ENCODE results near the gene MOV10L1. TPM values are rescaled to one million over a fixed set of nuclear protein-coding genes. Genes with fewer than 3 reads are reported as not detected.

MOV10L1 gene
- total and polyA plus RNA-seq, 9 of the 15 experiments (the other 6 are each of a cell fraction or from before 2014, with no cell fraction given): 0.06 to 0.43 (median 0.15) TPM

DNA sequence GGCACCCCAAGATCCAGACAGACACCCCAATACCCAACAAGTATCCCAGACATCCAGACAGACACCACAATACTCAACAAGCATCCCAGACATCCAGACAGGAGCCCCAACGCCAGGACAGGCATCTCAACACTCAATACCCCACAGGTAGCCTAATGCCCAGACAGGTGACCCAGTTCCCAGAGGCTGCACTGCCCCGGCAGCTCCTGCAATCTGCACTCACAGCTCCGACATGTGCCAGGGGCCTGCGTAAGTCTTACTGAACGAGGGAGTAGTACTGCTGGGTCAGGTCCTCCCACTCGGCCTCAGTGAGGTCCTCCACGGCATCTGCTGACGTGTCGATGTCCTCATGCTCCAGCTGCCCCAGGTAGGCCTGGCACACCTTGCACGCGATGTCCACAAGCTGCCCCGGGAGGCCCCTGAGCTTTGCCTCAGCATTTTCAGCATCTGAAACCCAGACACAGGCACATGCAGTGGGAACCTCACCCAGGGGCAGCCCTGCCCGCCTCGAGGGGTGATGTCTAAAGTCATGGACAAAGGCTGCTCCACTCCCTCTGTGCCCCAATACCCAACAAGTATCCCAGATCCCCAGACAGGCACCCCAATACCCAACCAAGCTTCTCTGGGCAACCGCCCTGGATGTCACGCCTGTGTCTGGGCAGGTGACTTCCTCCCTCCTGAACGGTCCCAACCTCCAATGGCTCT, 48.3 kb upstream of the MOV10L1 start (continued):
- TF ChIP-seq, protein P1, sequence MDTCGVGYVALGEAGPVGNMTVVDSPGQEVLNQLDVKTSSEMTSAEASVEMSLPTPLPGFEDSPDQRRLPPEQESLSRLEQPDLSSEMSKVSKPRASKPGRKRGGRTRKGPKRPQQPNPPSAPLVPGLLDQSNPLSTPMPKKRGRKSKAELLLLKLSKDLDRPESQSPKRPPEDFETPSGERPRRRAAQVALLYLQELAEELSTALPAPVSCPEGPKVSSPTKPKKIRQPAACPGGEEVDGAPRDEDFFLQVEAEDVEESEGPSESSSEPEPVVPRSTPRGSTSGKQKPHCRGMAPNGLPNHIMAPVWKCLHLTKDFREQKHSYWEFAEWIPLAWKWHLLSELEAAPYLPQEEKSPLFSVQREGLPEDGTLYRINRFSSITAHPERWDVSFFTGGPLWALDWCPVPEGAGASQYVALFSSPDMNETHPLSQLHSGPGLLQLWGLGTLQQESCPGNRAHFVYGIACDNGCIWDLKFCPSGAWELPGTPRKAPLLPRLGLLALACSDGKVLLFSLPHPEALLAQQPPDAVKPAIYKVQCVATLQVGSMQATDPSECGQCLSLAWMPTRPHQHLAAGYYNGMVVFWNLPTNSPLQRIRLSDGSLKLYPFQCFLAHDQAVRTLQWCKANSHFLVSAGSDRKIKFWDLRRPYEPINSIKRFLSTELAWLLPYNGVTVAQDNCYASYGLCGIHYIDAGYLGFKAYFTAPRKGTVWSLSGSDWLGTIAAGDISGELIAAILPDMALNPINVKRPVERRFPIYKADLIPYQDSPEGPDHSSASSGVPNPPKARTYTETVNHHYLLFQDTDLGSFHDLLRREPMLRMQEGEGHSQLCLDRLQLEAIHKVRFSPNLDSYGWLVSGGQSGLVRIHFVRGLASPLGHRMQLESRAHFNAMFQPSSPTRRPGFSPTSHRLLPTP (IDR thresholded peaks at IDR 0.05; ENCODE audit: borderline replicate concordance, extremely low read depth, insufficient read length): no peak
- TF ChIP-seq, protein P2, sequence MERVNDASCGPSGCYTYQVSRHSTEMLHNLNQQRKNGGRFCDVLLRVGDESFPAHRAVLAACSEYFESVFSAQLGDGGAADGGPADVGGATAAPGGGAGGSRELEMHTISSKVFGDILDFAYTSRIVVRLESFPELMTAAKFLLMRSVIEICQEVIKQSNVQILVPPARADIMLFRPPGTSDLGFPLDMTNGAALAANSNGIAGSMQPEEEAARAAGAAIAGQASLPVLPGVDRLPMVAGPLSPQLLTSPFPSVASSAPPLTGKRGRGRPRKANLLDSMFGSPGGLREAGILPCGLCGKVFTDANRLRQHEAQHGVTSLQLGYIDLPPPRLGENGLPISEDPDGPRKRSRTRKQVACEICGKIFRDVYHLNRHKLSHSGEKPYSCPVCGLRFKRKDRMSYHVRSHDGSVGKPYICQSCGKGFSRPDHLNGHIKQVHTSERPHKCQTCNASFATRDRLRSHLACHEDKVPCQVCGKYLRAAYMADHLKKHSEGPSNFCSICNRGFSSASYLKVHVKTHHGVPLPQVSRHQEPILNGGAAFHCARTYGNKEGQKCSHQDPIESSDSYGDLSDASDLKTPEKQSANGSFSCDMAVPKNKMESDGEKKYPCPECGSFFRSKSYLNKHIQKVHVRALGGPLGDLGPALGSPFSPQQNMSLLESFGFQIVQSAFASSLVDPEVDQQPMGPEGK (CRISPR knock-in tag; IDR thresholded peaks at IDR 0.05; ENCODE audit: borderline replicate concordance): no peak
- TF ChIP-seq SP2 (IDR thresholded peaks at IDR 0.05; ENCODE audit: extremely low read depth, low read depth, low read length, poor library complexity, severe bottlenecking) (no peak), PTTG1 (tag; IDR thresholded peaks at IDR 0.05; ENCODE audit: low read depth) (no peak), DNMT1 (IDR thresholded peaks at IDR 0.05) (no peak), NCOA4 (IDR thresholded peaks at IDR 0.05; ENCODE audit: partially characterized antibody) (no peak), ZFPM2 (CRISPR knock-in tag; IDR thresholded peaks at IDR 0.05) (no peak)
- TF ChIP-seq, protein P3, sequence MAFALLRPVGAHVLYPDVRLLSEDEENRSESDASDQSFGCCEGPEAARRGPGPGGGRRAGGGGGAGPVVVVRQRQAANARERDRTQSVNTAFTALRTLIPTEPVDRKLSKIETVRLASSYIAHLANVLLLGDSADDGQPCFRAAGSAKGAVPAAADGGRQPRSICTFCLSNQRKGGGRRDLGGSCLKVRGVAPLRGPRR (CRISPR knock-in tag; IDR thresholded peaks at IDR 0.05): no peak

Measured in K562 (cell line).